GOT3 (cell line): ENCODE data around the gene TMEM121B.

Experiments used
- DNase-seq: peaks from one replicate; lab custom pipeline; 2025; ENCODE audit warnings: mixed read lengths; lab: John Stamatoyannopoulos, UW

Gene TMEM121B

DNA sequence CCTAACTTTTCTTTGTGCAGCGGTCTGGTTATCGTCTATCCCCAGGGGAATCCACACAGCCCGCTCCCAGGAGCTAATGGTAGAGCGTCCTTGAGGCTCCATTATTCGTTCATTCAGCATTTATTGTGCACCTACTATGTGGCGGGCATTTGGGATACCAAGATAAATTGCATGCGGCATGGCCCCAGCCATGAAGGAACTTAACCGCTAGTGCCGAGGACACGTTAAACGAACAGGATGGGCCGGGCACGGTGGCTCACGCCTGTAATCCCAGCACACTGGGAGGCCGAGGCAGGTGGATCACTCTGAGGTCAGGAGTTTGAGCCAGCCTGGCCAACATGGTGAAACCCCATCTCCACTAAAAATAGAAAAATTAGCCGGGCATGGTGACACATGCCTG, 11.2 kb downstream of the TMEM121B start:
- no peak for DNase-seq

DNA sequence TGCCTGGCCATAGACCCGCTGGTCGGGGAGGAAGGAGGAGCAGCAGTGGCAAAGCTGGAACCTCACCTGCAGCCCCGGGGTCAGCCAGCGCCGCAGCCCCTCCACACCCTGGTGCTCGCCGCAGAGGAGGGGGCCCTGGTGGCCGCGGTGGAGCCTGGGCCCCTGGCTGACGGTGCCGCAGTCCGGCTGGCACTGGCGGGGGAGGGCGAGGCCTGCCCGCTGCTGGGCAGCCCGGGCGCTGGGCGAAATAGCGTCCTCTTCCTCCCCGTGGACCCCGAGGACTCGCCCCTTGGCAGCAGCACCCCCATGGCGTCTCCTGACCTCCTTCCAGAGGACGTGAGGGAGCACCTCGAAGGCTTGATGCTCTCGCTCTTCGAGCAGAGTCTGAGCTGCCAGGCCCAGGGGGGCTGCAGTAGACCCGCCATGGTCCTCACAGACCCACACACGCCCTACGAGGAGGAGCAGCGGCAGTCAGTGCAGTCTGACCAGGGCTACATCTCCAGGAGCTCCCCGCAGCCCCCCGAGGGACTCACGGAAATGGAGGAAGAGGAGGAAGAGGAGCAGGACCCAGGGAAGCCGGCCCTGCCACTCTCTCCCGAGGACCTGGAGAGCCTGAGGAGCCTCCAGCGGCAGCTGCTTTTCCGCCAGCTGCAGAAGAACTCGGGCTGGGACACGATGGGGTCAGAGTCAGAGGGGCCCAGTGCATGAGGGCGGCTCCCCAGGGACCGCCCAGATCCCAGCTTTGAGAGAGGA, 11.9 kb downstream of the TMEM121B start:
- DNase-seq = no peak

DNA sequence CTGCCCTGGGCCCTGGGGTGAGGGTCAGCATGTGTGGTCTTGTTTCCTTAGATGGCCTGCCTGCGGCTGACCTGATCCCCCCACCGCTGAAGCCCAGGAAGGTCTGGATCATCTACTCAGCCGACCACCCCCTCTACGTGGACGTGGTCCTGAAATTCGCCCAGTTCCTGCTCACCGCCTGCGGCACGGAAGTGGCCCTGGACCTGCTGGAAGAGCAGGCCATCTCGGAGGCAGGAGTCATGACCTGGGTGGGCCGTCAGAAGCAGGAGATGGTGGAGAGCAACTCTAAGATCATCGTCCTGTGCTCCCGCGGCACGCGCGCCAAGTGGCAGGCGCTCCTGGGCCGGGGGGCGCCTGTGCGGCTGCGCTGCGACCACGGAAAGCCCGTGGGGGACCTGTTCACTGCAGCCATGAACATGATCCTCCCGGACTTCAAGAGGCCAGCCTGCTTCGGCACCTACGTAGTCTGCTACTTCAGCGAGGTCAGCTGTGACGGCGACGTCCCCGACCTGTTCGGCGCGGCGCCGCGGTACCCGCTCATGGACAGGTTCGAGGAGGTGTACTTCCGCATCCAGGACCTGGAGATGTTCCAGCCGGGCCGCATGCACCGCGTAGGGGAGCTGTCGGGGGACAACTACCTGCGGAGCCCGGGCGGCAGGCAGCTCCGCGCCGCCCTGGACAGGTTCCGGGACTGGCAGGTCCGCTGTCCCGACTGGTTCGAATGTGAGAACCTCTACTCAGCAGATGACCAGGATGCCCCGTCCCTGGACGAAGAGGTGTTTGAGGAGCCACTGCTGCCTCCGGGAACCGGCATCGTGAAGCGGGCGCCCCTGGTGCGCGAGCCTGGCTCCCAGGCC, 12.7 kb downstream of the TMEM121B start:
- DNase-seq = no peak

DNA sequence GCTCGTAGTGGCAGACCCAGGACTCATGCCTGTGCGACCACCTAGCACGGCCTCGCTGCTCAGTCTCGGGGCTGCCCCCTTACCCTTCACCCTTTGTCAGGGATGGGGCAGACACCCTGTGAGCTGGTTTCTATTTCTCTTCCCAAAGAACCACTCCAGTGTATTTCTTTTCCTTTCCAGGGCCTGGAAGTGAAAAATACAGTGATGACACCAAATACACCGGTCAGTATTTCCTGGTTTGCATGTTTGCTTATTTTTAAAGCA, 13.7 kb downstream of the TMEM121B start:
- DNase-seq = no peak

DNA sequence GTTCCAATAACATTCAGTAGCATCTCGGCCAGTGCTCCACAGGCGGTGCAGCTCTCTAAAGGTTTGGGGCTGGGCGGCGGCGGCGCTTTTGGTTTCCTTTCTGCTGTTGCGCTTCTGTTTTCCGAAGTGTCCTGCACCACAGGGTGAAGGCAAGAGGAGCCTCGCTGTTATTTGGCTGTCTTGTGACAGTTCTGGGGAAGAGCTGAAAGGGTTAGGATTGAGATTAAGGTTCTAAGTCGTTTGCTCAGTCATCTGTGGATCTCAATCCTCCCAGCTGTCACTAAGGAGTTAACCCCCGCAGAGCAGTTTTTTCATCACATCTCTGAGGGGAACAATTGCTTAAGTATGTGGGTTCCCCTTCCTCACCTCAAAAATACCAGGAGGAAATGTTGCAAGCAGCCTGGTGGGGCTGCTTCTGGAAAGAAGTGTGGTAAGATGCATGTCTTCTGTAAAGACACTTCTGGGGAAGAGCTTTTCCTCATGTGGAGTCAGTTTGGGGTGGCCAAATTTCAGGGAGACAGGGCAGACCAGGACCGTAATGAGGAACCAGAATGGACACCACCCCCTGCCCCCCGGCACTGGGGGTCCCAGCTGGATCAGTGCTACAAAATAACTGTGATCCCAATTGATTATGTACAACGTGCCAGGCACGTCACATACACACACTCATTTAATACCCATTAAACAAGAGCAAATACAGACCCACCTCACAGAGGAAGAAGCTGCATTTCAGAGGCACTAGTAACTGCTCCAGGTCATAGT, 14.2 kb downstream of the TMEM121B start:
- no peak for DNase-seq

DNA sequence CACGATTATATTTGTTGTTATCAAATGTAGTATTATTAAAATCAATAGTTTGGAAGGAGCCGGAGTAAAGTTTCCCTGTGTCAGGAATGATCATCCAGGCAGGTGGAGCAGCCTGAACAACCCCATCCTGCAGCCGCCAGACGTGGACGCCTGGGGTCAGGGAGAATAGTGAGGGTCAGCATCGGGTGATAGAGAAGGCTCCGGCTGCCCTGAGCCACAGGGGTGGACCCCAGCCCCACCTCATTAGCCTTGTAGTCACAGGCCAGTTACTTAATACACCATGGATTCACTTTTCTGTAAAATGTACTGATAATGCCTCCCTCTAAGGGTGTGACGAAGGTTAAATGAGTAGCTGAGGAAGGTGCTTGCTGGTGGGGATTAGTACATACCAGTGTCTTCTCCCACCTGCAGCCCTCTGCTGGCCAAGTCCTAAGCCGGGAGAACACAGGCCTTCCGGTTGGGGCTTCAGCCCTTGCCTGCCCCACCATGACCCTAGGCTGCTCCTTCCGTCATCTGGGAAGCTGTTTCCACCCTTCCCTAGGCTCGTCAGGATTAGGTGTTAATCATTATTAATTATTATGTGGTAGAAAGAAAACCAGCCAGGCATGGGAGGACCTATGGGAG, 14.9 kb downstream of the TMEM121B start:
- no peak for DNase-seq

DNA sequence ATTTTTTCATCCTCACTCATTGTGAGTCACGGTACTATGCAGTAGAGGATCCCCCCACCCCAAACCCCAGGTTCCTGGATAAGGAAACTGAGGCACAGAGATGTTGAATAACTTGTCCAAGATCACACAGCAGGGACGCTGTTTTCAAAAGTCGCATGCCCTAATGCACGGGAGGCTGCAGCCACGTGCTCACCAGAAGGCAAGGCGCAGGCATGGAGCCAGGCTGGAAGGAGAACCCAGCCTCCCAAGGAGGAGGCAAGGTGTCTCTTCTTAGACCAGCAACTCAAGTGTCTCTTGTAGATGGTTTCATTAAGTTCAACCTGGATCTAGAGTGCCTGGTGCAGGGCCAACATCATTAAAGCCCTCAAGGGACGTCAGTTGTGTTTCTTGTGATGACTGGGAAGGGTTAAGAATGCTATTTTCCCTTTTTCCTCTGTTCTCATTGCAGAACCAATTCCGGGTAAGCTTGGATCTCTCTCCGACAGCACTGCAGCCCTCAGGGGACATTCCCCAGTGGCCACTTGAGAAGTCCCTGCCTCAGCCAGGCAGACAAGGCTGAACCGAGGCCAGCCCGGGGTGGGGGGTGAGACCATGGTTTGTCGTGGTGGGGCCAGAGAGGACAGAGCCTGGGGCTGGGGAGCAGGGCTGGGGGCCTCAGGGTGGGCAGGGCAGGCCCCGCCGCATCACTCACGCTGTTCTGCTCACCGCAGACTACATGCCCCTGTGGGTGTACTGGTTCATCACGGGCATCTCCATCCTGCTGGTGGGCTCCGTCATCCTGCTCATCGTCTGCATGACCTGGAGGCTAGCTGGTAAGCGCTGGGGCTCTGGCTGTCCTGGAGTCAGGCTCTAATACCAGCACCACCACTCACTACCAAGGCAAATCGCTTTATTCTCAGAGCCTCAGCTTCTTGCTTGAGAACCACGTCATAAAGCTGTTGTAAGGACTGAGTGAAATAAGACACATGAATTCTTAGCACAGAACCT, 15.7 kb downstream of the TMEM121B start:
- no peak for DNase-seq

DNA sequence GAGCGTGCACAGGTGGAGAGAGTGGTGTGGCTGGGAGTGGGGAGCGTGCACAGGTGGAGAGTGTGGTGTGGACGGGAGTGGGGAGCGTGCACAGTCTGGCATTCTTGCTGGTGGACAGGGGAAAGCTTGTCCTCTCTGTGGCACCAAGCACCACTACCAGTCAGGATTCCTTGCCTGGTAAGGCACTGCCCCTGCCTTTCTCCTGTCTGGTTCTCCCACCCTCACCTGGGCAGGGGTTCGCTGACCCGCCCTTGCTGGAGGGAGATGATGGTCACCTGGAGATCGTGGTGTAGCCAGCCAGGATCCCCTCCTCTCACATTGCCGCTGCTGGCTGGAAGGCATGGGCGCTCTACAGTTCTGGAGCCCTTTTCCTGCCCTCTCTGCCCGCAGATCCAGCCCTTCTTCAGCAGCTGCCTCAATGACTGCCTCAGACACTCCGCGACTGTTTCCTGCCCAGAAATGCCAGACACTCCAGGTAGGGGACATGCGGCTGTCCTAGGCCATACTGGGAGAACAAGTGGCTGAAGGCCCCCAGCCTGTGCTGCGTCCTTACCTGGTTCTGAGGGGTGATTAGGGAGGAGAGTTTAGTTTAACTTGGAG, 16.7 kb downstream of the TMEM121B start:
- DNase-seq = no peak

DNA sequence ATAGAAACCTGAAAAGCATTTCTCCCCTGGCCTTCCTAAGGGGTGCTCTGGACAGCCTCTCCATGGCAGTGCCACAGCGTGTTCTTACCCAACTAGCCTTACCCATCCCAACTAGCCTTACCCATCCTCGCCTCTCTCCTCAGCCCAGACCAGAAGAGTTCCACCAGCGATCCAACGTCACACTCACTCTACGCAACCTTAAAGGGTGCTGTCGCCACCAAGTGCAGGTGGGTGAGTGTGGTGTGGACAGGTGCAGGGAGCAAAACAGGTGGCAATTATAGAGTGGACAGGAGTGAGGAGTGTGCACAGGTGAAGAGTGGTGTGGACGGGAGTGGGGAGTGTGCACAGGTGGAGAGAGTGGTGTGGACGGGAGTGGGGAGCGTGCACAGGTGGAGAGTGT, 17.8 kb downstream of the TMEM121B start:
- no peak for DNase-seq

DNA sequence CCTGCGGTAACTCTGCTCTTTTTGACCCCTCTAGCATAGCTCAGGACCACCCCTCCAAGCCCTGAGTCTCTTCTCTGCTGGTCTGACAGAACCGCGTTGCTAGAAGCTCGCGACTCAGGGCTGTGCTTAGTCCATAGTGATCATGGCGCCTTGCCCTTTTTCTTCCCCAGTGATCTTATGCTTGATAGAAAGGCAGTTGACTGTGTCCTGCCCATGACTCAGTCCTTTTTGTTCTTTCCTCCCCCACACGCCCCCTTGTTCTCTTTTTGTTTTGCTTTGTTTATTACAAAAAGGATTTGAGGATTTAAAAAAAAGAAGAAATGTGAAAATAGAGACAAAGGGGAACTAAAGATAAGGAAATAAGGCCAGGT, 18.9 kb downstream of the TMEM121B start:
- DNase-seq = no peak

DNA sequence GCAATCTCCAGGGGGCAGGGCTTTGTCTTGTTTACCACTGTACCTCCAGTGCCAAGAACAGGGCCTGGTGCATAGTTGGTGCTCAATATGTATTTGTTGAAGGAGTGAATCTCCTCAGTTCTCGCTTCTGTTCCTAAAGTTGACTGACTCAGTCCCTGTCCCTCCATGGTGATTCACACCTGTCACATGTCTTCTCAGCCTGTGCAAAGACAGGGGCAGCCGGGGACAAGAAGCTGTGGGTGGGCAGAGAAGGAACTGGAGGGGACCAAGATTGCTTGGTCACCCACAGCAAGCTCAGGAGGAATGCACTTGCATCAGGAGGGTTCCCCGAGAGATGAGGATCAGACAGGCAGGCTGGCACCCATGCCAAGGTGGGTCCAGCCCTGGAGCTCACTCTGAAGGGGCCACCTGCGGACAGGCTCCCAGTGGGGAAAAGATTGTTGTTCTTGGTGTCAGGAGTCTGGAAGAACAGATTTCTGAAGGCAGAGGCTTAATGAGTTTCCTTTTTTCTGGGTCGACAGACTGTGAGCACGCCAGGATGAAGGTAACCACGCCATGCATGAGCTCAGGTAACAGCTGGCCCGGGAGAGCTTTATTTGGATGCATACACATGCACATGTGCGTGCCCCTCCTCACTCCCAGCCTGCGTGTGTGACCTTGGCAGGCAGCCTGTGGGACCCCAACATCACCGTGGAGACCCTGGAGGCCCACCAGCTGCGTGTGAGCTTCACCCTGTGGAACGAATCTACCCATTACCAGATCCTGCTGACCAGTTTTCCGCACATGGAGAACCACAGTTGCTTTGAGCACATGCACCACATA, 19.5 kb downstream of the TMEM121B start:
- DNase-seq = no peak

DNA sequence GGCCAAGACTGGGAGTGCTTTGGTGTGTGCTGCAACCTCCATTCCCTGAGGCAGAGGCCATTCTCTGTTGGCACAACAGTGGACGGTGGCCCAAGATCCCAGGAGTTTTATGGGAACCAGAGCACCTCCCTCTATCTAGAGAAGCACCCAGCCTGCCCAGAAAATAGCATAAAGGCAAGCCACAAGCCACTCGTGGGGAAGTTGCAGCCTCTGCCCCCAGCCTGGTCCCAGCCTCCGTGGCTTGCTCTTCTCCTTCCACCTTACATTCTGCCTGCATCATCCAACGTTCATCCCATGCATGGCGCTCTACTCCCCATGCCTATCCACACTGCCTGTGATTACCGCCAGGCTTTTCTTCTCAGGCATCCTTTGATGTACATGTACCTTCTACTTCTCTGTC, 20.5 kb downstream of the TMEM121B start:
- DNase-seq = no peak

DNA sequence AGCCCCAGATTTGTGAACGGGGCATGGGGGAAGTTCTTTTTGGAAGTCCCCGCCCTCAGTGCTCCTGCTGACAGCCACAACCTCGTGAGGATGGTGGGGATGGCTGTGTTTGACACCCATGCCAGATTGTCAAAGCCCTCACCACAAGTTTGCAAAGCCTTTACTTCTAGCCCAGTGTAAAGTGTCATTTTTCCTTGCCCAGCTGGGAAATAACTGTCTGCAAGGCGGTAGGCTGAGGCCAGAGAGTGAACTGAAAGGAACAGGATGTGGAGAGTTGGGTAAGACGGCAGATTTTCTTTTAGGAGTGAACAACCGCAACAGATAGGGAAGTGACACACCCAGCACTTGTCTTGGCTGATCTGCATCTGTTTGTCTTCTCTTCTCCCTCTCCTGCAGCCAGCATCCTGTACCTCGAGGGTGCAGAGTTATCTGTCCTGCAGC, 22.8 kb downstream of the TMEM121B start:
- no peak for DNase-seq

DNA sequence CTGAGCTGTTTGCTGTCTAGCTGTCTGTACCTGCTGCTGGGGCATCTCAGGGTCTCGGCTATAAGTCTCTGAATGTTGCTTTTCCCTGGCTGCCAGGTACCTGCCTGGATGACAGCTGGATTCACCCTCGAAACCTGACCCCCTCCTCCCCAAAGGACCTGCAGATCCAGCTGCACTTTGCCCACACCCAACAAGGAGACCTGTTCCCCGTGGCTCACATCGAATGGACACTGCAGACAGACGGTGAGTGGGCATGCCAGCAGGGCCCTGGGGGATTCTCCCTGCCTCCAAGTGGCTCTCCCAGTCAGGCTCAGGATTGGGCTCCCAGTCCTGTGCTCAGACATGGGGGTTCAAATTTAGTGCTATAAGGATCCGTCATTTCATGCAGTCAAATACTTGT, 23.5 kb downstream of the TMEM121B start:
- no peak for DNase-seq

DNA sequence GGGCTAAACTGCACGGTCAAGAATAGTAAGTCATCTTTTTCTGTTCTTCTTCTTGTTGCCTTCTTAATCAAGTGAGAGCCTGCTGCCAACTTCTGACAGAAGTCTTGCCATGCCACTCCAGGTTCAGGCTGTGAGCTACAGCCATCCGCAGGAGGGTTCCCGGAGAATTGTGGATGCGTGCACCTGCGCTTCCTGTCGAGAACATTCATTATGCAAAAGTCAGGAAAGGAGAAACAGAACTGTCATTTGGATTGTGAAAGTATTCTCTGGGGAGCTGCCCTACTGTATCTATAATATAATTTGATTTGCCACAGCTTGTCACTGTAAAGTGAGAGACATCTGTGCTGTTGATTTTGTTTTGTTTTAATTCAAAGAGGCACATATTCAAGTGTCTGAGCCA, 24.1 kb downstream of the TMEM121B start:
- DNase-seq = no peak

DNA sequence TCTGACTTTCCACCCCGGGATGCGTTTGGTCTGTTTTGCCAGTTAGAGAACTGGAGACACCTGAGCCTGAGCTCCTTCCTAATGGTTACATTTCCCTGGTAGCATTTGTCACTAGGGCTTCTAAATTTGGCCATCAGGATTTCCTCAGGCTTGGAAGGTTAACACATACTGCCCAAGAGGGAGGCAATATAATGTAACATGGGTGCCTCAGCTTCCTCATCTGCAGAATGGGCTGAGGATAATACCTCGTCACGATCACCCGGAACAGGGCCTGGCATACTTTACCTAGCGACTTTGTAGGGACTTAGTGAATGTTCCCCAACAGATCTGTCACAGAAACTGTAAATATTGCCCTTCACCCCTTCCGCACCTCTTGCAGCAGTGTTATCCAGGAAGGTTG, 25.1 kb downstream of the TMEM121B start:
- DNase-seq = no peak

DNA sequence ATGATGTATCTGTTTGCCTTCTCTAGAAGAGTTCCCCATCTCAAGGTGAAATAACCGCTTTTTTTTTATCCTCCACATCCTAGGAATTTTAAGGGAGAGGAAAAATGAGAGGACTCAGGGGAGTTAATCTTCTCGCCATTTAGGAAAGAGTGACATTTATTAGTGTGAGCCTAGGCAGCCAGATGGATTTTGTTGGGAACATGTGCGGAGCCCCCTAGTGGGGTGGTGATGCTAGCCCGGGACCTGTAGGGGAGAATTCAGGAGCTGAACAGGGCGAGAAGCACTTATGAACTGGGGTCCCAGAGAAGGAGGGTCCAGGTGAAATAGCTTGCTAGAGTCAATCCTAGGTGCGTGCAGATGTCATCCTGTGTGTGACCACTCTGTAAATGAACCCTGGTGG, 25.6 kb downstream of the TMEM121B start:
- no peak for DNase-seq

DNA sequence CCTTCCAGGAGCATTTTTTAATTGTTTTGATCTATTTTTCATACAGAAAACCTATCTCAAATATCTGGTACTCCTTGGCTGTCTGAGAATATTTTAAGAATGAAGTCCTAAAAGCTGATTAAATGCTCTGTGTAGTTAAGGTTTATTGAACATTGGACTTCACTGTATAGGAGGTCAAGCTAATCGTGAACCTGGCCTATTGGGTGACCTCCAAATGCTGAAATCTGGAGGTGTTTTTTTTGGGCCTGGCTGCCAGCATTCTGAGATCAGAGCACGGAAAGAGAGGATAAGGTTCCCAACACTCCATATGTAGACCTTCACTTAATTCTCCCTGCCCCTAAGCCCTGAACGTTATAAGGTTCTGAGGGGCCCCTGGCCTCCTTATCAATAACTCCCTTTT, 28.1 kb downstream of the TMEM121B start:
- DNase-seq = no peak

DNA sequence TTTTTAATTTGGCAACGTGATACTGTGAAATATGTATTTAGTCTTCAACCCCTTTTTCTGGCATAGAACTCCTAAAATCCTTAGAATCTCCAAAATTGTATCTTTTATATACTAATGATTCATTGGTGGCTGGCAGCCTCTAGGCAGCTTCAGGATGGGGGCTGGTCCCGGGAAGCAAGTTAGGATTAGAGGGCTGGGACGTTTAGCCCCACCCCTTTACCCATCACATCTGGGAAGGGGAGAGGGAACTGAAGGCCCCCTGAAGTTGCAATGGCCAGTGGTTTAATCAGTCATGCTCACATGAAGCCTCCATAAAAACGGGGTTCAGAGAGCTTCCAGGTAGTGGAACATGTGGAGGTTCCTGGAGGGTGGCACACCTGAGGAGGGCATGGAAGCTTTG, 29.3 kb downstream of the TMEM121B start:
- DNase-seq = no peak

DNA sequence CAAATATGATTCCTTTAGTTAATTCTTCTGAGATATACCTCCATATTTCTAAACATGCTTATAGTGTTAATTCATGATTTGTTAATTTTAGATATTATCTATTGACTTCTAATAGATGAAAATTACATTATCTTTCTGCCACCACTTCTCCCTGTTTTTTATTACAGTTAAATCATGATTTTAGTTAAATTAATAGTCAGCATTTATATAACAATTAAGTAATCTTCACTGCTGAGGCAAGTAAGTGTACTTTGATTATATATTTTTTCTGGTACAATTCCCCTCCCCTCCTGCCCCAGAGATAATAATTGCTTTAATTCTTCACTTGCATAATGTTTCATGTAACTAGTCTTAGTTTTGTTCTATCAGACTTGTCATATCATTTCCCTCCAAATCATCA, 30.6 kb downstream of the TMEM121B start:
- DNase-seq = no peak
